GM18498 (cell line): Measurements from ENCODE around the gene ELP4.
"Not testable (repeated sequence)": the region's sequence is repeated elsewhere in the genome, so short reads cannot be mapped to it uniquely, and the experiment has no call there.

Experiments
- ATAC-seq: cut with Tn5 transposase; IDR thresholded peaks from one replicate; pipeline ENCODE4 v1.9.1; 2021; ENCODE audit warnings: mild to moderate bottlenecking, moderate library complexity; ENCODE audit not compliant: unreplicated experiment

Gene ELP4

GRCh38 chr11:31692466-31692865, 182.9 kb downstream of the ELP4 start:
- ATAC-seq = no peak

GRCh38 chr11:31697049-31697448, 187.5 kb downstream of the ELP4 start:
- ATAC-seq = peak; percentile 99

DNA sequence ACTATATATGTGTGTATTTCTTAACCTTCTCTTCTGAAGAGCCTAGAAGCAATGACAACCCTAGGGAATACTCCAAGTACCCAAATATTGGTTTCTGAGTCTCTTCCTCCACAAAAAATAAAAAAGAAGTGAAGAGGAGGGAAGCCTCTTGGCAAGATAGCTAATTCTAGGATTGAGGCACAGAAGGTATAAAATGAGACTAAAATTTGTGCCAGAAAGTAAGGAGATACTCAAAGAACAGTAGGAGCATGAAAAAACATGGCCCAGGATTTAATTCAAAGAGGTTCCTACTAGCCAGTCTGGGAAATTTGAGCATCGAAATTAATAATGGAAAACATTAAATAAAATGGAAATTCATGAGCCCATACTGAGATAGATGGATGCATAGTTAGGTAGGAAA, 189.5 kb downstream of the ELP4 start:
- ATAC-seq = no peak

- ATAC-seq = no peak
Measured at GRCh38 chr11:31702966-31703365, 193.4 kb downstream of the ELP4 start.

GRCh38 chr11:31706357-31706756, 196.8 kb downstream of the ELP4 start:
- no peak for ATAC-seq

- ATAC-seq = no peak
Measured at GRCh38 chr11:31711137-31711536, 201.6 kb downstream of the ELP4 start.

- no peak for ATAC-seq
Measured at GRCh38 chr11:31712851-31713250, 203.3 kb downstream of the ELP4 start.

- ATAC-seq = no peak
Measured at GRCh38 chr11:31714840-31715239, 205.3 kb downstream of the ELP4 start.

DNA sequence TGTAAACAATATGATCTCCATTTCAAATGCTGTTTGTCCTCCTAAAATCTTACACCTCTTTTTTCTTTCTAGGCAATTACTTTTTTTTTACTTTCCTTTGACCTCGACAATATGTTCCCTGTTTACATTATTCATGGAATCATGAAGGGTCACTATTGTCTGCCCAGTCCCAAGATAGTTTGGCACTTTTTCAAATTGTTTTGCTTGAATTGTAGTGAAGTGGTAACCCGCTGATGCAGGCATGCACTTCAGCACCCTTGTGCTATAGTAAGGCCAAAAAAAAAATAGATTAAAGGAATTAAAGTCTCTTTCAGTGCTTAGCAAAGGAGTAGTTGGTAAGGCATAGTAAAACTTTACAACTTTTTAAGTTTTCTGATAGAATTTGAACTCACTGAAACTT, 210.7 kb downstream of the ELP4 start:
- no peak for ATAC-seq

GRCh38 chr11:31720671-31721365, 211.3 kb downstream of the ELP4 start:
- ATAC-seq = no peak

- no peak for ATAC-seq
Measured at GRCh38 chr11:31722754-31723153, 213.2 kb downstream of the ELP4 start.

DNA sequence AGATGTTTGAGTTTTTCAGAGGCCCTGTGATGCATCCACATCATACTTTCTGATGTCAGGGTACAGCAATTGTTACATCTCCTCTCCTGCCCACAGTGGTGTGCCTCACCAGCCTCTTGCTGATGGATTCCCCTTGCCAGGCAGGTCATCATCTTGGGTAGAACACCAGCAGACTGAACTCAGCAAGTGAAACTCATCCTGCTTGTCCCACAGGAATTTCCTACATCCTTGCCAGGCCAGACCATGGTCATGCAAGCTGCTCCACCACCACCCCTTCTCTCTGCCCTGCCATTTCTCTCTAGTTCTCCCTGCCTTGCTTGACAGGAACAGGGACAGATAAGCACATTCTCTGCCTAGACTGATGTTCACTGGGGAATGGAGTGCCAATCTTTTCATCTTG, 215.6 kb downstream of the ELP4 start:
- ATAC-seq = no peak

- no peak for ATAC-seq
Measured at GRCh38 chr11:31728432-31728831, 218.9 kb downstream of the ELP4 start.

- no peak for ATAC-seq
Measured at GRCh38 chr11:31740131-31740530, 230.6 kb downstream of the ELP4 start.

DNA sequence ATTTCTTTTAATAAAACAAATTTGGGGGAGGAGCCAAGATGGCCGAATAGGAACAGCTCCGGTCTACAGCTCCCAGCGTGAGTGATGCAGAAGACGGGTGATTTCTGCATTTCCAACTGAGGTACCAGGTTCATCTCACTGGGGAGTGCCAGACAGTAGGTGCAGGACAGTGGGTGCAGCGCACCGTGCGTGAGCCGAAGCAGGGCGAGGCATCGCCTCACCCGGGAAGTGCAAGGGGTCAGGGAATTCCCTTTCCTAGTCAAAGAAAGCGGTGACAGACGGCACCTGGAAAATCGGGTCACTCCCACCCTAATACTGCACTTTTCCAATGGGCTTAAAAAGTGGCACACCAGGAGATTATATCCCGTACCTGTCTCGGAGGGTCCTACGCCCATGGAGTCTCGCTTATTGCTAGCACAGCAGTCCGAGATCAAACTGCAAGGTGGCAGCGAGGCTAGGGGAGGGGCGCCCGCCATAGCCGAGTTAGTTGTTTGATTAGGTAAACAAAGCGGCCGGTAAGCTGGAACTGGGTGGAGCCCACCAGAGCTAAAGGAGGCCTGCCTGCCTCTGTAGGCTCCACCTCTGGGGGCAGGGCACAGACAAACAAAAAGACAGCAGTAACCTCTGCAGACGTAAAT, 231.3 kb downstream of the ELP4 start:
- ATAC-seq = not testable (repeated sequence)

DNA sequence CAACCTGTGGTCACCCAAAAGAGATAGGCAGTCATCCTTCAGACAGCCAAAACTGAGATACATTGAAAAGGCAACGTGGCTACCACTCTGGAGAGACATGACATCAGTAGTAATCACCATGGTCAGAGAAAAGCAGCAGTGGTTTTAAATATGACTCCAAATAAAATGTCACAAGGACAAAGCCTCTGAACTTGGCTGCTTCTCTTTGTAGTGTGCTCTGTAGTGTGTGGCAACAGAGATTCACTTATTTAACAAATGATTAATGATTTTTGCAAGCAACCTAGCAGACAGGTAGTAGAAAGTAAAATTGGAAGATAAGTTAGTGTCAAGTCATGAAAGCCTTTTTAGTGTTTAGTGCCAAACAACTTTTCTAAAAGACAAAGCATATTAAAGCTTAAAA, 238.0 kb downstream of the ELP4 start:
- ATAC-seq = no peak

GRCh38 chr11:31757260-31757835, 247.8 kb downstream of the ELP4 start:
- no peak for ATAC-seq

GRCh38 chr11:31761636-31762035, 252.1 kb downstream of the ELP4 start:
- no peak for ATAC-seq

DNA sequence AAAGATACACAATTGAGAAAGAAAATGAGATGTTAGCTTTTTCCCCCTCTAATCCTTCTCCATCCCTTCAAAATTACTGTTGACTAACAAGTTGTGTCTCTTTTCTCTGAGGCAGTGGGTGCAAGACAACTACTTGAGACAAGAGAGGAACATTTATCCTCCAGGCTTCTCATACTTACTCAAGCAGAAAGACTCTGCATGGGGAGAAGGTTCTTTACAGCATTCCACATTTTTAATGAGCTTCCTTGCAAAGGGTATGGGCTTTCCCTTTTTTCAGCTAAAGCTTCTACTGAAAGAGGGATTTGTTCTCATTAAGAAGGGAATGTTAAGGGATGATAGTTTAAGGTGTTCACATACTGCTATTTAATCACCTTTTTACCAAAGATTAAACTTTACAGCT, 253.7 kb downstream of the ELP4 start:
- ATAC-seq = no peak

GRCh38 chr11:31764261-31764660, 254.7 kb downstream of the ELP4 start:
- ATAC-seq = no peak

- no peak for ATAC-seq
Measured at GRCh38 chr11:31764766-31765165, 255.2 kb downstream of the ELP4 start.

GRCh38 chr11:31767066-31767465, 257.5 kb downstream of the ELP4 start:
- ATAC-seq = no peak
